Measurements from ENCODE around the gene TSPAN11.
"Not testable (repeated sequence)": the region's sequence is repeated elsewhere in the genome, so short reads cannot be mapped to it uniquely, and the experiment has no call there.

Gene TSPAN11

DNA sequence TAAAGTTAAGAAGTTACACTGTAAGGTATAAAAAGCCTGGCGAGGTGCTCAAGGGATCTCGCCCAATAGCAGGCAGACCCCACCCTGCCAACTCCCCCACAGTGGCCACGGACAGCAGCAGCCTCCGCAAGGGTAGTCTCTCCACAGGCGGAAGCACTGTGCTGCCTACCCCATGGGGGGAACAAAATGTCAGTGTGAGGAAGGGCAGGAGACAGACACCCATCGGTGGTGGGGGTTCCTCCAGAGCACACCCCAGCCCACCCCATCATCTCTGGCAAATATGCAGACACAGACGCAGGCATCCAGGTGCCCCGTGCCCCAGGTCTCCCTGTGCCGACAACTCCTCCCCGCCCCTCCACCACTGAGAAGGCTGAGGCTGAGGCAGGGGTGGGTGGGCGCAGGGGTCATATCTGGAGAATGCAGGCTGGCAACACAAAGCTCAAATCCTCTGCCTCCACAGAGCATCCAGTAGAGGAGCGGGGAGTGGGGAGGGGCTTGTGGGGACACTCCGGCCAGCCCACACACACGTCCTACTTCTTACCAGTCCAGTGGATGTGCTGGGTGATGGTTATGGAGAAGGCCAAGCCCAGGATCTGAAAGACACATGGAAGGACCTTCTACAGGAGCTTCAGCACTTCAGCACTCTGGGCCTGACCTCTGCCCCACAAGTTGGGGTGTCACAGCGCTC, 78.9 kb downstream of the TSPAN11 start:
- DNase-seq, result no peak

DNA sequence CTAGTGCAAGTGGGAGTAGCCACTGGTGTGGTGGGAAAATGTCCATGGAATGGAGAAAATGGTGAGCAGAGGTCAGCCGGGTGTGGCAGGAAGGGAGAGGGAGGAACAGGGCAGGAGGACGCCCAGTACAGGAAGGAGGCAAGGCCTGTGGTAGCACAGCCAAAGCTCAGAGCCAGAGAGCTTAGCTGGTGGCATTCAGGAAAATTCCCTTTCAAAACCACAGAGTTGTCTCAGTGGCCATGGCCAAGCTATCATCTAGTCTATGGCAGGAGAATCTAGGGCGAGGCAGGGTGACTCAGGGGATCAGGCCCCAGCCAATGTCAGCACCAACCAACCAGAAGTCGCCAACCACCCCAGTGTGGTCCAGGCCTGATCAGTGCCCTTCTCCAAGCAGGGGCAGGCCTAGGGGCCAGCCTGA, 79.4 kb downstream of the TSPAN11 start:
- DNase-seq, result peak in 1 of 2 experiments; percentile 44

DNA sequence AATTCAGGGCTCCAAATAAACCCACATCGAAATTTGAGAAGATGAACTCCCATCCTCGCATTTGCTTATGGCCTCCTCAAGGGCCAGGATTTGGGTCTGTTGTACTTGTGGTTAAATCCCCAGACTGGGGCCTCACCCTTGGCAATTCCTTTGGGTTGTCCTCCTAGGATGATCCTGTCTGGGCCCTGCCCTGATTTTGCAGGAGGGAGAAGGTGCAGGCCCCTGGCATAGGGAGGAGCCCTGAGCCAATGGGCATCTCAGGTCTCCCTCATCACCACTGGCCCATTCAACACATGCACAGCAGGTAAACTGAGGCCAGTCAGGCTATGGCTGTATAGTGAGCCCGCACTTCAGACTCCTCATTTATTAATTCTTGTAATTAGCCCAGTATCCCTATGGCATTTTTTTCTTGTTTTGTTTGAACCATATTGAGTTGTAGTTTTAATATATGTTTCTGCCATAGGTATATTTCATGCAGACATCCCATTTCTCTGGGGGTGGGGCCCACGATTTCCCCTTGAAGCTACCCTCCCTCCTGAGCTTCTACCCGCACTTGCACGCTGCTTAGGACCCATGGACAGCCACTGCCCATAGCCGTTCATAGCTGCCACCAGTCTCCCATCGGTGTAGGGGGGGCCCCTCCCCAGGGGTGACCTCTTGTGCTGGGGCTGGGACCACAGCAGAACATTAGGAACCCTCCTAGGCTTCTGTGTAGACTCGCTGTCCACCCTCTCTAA, 80.0 kb downstream of the TSPAN11 start:
- no peak for DNase-seq

- DNase-seq, result no peak
These were observed 80.6 kb downstream of the TSPAN11 start for GRCh38 chr12:31007153-31007495.

- no peak for DNase-seq
These were observed 81.2 kb downstream of the TSPAN11 start for GRCh38 chr12:31007636-31008175.

DNA sequence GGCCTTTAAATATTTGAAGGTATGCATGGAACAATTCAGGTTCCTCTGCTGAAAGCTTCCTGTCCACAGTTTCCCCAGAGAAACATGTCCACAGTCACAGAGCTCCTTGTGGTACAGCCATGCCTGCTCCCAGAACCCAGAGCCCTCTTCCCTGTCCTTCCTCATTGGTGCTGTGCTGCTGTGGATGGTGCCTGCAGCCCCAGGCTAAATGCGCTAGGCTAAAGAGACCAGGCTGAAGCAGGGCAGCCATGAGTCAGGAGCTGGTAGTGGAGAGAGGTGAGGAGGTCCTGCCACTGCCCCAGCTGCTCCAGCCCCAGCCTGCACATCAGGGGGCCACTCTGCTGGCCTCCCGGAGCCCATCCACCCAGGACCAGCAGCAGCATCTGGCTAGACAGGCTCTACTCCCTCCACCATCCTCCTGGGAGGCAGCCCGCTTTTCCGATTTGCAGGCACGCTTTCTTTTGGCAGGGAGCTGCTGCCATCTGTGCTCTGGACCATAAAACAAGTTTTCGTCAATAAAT, 81.8 kb downstream of the TSPAN11 start:
- no peak for DNase-seq

DNA sequence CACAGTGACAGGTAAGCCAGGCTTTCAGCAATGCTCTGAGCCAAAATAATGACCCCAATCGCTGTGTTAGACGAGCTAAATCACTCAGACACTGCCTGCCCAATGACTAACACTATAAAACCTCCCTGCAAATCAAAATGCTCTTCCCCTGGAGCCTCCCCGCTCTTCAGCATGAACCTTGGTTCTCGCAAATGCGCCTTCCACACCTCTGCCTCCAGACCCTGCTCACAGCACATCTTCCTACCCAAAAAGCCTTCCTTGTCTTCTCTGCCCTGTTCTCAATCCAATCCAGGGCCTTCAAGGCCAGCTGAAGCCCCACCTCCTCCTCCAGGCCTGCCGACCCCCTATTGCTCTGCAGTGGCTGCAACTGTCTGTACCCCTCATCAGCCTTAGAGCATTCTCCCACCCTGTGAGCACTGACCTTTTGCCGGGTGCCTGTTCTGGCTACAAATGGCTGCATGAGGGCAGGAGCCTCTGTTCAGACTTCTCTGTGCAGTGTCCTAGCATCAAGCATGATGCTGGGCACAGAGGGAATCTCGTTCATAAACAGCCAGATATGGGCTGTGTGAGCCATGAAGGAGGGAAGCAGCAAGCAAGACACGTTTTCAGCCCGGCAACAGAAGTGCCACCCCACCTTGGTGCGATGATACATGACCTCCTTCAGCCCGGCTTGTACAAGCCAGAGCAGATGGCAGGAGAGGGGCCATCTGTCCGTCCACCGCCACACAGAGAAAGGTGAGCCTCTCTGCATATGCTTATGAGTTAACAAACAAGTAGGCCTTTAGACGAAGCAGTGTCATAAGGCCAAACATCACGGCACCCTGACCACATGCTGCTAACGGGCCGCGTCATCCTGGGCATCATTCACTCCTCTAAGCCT, 82.7 kb downstream of the TSPAN11 start:
- DNase-seq, result no peak

GRCh38 chr12:31009976-31010375, 83.4 kb downstream of the TSPAN11 start:
- no peak for DNase-seq

GRCh38 chr12:31011336-31011735, 84.8 kb downstream of the TSPAN11 start:
- no peak for DNase-seq

GRCh38 chr12:31011746-31012566, 85.4 kb downstream of the TSPAN11 start:
- DNase-seq, result no peak

DNA sequence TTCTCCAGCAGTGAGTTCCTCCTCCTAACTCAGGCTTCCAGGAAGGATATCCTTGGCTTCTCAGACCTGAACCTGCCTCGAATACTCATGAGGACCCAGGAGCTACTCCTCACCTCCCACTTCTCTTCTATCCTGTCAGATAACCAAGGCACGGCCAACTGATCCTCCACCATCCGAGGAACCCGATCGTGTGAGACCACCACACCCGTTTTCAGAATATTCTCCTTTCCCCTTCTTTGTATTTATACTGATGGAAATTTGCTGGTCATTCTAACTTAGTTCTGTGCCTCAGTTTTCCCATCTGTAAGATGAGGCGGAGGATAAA, 86.0 kb downstream of the TSPAN11 start:
- not testable (repeated sequence) for DNase-seq

DNA sequence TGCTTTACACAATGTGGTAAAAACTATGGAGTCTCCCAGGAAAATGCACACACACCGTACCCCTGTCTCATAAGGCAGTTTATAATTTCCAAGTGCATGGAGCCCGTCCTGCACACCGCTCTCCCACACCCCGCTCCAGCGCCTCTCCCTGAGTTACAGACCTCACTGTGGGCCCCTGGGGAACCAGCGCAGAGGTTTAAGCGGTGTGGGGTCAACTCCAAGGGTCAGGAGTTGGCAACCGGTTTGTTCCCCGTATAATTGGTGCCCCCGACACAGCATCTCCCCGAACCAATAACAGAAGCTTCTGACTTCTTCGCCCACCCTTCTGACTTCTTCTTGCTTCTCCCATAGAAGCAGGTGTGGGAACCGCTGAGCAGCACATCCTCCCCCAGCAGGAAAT, 88.7 kb downstream of the TSPAN11 start:
- no peak for DNase-seq

- no peak for DNase-seq
These were observed 89.5 kb downstream of the TSPAN11 start for GRCh38 chr12:31016057-31016456.

DNA sequence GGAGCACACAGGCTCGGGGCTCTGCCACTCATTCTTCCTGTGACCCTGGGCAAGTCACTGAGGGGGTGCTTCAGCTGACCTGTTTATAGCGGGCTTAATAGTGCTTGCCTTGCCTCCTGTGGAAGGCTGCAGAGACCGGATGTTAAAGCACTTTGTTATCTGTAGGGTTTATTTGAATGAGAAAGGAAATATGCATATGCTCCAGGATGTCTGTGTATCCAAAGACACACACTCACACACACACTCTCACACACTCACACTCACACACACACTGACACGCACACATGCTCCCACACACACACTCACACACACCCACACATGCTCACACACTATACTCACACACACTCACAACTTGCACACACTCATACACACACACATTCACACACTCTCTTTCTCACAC, 91.0 kb downstream of the TSPAN11 start:
- DNase-seq, result no peak

DNA sequence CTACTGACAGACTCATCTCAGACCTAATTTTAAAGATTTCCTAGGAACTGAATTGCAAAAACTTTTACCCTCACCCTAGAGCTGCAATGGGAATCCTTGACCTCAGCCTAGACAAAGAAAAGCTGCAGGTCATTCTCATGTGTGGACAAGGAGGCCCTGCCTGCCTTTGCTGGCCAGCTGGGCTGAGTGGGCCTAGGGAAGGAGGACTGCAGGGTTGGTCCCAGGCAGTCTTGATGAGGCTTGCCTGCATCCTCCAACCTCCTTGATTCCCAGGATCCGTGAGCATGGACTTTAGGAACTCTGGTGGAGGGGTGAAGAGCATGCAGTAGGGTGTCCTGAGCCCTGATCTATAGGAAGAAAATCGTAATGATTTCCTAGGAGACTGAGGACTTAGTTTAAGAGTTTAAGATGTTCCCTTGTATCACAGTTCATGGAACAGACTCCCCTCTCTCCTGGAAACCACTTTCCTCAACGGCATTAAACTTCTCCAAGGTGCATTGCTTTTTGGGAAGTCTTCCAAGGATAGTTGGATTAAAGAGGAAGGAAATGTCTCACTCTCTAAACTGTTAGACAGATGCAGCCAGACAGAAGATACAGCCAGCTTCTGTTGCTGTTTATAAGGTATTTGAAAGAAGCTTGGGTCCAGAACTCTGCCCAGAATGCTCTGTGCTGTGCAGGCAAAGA, 91.7 kb downstream of the TSPAN11 start:
- DNase-seq, result no peak

- DNase-seq, result no peak
These were observed 92.4 kb downstream of the TSPAN11 start for GRCh38 chr12:31018790-31019505.

GRCh38 chr12:31019561-31019960, 93.0 kb downstream of the TSPAN11 start:
- DNase-seq, result no peak

DNA sequence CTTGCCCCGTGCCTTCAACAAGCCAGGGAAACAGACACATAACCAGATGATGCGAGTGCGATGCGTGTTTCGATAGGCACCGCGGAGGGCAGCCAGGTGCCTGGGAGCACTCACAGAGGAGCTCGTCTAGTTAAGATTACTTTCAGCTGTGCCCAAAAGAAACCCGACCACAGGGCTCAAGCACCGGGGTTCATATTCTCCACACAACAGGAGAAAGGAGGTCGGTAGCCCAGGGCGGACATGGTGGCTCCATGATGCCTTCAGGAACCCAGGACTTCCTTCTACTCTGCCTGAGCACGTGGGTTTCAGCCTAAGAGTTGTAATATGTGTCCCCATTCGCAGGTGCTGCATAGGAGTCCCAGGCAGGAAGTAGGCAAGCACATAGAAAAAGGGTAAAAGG, 93.4 kb downstream of the TSPAN11 start:
- no peak for DNase-seq

GRCh38 chr12:31020385-31021166, 94.0 kb downstream of the TSPAN11 start:
- DNase-seq, result no peak

DNA sequence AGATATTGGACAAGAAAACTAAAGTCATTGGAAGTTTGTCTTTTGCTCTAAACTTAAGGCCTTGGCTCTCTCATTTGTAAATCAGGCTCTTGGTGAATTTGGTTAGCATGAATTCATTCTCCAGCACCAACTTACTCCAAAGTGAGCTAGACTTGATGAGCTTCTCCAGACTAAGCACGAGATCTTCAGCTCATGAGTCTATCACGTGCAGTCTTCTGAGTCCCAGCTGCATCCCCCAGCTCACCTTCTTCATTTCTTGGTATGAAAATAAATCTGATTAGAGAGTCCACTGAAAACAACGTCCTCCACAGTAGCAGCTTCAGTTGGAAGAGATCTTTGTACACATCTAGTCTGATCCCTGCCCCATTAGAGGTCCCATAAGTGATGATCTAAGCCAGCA, 94.6 kb downstream of the TSPAN11 start:
- DNase-seq, result no peak
